ENCODE measurements around the gene C19orf25.

C19orf25 gene

DNA sequence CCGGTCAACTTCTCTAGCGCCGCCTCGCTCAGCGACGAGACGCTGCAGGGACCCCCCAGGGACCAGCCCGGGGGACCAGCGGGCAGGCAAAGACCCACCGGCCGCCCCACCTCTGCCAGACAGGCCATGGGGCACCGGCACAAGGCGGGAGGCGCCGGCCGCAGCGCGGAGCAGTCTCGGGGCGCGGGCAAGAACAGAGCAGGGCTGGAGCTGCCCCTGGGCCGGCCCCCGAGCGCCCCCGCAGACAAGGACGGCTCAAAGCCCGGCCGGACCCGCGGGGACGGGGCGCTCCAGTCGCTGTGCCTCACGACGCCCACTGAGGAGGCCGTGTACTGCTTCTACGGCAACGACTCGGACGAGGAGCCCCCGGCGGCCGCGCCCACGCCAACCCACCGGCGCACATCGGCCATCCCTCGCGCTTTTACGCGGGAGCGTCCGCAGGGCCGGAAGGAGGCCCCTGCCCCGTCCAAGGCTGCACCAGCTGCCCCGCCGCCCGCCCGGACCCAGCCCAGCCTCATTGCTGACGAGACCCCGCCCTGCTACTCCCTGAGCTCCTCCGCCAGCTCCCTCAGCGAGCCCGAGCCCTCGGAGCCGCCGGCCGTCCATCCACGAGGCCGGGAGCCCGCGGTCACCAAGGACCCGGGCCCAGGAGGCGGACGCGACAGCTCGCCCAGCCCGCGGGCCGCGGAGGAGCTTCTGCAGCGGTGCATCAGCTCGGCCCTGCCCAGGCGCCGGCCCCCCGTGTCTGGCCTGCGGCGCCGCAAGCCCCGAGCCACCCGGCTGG, 11.3 kb downstream of the C19orf25 start:
- no peak for DNase-seq

DNA sequence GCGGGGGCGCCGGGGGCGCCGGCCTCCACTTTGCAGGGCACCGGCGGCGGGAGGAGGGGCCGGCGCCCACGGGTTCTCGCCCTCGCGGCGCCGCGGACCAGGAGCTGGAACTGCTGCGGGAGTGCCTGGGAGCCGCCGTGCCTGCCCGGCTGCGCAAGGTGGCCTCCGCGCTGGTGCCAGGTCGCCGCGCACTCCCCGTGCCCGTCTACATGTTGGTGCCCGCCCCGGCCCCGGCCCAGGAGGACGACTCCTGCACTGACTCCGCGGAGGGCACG, 11.9 kb downstream of the C19orf25 start:
- no peak for DNase-seq

DNA sequence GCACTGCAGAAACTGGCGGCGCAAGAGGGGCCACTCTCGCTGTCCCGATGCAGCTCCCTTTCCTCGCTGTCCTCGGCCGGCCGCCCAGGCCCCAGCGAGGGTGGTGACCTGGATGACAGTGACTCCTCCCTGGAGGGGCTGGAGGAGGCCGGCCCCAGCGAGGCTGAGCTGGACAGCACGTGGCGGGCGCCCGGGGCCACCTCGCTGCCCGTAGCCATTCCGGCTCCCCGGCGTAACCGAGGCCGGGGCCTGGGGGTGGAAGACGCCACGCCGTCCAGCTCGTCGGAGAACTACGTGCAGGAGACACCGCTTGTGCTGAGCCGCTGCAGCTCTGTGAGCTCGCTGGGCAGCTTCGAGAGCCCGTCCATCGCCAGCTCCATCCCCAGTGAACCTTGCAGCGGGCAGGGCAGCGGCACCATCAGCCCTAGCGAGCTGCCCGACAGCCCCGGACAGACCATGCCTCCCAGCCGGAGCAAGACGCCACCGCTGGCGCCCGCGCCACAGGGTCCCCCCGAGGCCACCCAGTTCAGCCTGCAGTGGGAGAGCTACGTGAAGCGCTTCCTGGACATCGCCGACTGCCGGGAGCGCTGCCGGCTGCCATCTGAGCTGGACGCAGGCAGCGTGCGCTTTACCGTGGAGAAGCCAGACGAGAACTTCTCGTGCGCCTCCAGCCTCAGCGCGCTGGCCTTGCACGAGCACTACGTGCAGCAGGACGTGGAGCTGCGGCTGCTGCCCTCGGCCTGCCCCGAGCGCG, 12.4 kb downstream of the C19orf25 start:
- DNase-seq: no peak

DNA sequence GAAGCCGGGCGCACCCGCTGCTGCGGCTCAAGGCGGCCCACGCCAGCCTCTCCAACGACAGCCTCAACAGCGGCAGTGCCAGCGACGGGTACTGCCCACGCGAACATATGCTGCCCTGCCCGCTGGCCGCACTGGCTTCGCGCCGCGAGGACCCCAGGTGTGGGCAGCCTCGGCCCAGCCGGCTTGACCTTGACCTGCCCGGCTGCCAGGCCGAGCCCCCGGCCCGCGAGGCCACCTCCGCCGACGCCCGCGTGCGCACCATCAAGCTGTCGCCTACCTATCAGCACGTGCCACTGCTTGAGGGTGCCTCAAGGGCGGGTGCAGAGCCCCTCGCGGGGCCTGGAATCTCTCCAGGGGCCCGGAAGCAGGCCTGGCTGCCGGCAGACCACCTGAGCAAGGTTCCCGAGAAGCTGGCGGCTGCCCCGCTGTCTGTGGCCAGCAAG, 13.0 kb downstream of the C19orf25 start:
- no peak for DNase-seq

DNA sequence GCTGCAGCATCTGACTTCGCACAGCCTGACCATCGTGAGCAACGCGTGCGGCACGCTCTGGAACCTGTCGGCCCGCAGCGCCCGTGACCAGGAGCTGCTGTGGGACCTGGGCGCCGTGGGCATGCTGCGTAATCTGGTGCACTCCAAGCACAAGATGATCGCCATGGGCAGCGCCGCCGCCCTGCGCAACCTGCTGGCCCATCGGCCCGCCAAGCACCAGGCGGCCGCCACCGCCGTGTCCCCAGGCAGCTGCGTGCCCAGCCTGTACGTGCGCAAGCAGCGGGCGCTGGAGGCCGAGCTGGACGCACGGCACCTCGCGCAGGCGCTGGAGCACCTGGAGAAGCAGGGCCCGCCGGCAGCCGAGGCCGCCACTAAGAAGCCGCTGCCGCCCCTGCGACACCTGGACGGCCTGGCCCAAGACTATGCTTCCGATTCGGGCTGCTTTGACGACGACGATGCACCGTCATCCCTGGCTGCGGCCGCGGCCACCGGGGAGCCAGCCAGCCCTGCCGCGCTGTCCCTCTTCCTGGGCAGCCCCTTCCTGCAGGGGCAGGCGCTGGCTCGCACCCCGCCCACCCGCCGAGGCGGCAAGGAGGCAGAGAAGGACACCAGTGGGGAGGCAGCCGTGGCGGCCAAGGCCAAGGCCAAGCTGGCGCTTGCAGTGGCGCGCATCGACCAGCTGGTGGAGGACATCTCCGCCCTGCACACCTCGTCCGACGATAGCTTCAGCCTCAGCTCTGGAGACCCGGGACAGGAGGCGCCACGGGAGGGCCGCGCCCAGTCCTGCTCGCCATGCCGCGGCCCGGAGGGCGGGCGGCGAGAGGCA, 13.6 kb downstream of the C19orf25 start:
- DNase-seq: no peak

DNA sequence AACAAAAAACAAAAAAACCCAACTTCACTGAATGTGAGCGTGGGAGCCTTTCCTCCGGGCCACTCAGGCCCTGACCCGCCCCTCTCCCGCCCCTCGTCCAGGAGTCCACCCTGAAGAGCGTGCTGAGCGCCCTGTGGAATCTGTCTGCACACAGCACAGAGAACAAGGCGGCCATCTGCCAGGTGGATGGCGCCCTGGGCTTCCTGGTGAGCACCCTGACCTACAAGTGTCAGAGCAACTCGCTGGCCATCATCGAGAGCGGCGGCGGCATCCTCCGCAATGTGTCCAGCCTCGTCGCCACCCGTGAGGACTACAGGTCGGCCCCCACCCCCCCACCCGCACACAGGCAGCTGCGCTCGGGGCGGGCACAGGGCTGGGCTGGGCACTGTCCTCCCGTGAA, 17.2 kb downstream of the C19orf25 start:
- DNase-seq: no peak

DNA sequence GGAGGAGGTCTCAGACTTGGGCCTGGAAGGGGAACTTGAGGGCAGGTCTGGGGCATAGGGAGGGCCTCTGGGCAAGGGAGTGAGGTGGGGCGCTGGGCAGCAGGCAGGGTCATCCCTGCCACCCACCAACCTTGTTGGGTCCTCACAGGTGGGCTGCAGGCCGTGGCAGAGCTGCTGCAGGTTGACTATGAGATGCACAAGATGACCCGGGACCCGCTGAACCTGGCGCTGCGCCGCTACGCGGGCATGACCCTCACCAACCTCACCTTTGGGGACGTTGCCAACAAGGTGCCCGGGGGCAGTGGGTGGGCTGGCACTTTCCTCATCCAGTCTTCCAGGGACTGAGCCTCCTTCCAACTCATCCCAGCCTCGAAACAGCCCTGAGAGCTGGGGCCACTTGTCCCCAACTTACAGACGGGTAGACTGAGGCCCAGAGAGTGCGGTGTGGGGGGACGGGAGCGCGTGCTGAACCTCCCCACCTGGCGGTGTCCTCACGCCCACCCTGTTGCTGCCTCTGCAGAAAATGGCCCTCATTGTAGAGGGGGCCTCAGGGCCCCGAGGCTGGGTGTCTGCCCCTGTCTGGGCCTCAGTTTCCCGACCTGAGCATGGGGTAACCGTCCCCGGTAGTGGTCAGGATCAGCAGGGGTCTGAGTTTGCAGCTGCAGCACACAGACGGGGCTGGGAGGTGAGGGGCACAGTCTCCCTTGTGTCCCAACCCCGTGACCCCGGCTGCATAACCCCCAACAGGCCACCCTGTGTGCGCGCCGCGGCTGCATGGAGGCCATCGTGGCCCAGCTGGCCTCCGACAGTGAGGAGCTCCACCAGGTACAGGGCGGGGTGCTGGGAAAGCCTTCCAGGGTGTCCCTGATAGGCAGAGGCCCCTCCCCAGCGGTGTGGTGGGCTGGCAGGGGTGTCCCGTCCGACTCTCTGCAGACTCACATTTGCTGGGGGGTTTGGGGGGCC, 18.7 kb downstream of the C19orf25 start:
- DNase-seq: no peak

DNA sequence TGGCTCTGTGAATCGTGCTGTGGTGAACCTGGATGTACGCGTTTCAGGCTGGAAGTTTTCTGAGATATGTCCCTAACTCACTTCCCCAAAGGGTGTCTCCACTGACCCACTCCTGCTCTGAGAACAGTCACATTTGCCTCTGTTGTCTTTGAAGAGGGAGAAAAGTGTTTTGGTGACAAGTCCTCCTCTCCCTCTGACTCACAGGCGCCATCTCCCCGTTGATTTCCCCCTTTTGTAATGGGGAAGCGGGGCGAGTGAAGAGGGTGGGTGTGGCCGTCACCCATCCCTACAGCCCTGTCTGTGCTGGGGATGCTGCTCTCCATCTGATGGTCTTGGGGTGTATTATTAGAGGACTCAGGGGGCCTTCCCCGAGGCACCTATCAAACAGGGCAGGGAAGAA, 19.5 kb downstream of the C19orf25 start:
- peak in 1 of 56 donors; percentile 29 for DNase-seq

DNA sequence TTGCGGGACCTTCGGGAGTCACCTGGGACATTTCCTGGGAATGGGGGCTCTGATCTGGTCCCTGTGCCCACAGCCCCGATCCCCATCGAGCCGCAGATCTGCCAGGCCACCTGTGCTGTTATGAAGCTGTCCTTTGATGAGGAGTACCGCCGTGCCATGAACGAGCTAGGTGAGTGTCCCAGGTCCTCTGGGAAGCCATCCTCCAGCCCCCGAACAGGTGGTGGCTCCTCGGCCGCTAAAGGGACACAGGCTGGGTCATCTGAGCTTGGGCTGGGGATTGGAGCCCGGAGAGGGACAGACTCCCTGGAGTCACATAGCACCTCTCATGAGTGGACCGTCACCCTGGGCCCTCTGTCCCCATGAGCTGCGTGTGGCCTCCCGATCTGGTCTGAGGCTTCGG, 21.1 kb downstream of the C19orf25 start:
- DNase-seq: no peak

DNA sequence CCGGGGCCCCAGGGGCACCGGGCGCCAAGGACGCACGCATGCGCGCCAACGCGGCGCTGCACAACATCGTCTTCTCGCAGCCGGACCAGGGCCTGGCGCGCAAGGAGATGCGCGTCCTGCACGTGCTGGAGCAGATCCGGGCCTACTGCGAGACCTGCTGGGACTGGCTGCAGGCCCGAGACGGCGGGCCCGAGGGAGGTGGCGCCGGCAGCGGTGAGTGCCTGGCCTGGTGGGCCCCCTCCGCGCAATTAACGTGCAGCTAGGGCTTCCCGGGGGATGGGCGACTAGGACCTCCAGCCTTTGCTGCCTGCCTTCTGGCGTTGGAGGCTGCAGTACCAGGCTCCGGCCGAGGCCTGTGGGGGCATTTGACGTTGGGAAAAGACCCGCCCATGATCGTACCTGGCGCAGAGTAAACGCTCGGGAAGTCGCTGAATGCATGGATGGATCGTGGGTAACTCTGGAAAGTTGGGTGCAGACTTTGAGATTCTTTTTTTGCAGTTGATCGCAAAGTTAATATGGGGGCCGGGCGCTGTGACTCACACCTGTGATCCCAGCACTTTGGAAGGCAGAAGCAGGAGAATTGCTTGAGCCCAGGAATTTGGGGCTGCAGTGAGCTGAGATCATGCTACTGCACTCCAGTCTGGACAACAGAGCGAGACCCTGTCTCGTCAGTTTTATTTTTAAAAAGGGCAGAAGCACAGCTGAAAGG, 21.8 kb downstream of the C19orf25 start:
- peak in 1 of 56 donors; percentile 49 for DNase-seq

DNA sequence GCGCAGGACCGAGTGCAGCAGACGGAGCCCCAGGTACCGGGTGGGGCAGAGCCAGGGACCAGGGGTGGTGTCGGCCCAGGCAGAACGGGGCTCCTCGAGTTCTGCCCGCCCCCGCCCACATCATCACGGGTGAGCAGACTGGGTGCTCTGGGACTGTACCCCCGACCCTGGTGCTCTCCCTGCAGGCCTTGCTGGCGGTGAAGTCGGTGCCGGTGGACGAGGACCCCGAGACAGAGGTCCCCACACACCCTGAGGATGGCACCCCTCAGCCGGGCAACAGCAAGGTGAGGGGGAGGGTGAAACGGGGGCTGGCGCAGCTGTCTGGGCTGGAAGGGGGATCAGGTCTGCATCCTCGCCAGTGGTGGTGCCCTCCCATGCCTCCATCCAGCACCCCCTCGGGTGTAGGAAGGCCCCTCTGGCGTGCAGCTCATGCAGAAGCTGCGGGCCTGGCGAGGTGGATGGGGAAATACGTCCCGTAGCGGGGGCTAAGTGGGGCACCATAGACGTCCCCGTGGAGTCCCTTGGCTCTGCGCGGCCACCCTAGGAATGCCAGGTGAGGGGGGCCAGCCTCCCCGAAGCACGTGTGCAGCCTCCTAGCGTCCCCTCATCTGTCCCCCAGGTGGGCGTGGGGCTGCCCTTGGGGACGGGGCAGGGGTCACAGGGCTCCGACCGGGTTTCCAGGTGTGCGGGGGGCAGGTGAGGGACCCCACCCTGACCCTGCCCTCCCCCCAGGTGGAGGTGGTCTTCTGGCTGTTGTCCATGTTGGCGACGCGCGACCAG, 22.7 kb downstream of the C19orf25 start:
- no peak for DNase-seq

DNA sequence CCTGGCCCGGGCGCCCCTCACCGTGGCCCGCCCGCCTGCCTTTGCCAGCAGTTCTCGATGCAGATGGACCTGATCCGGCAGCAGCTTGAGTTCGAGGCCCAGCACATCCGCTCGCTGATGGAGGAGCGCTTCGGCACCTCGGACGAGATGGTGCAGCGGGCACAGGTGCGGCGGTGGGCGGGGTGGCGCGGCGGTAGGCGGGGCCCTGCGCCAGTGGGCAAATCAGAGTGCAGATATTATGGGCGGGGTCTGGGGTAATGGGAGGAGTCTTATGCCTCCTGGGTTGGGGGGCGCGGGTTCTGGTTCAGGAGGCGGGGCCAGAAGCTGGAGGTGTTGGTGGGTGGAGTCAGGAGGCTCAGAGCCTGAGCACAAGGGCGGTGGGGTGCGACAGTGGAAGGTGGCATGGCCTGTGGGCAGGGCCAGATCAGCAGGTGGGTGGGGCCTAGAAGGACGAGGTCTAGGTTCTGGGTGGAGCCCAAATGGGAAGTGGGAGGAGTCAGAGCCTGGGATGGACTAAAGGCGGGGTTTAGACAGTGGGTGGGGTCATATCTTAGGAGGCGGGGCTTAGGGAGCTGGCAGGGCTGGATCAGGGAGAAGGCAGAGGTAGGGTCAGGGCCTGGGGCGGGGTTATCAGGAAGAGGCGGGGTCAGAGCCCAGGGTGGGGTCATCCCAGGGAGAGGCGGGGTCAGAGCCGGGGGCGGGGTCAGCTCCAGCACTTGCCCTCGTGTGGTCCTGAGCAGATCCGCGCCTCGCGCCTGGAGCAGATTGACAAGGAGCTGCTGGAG, 23.5 kb downstream of the C19orf25 start:
- DNase-seq: peak in 19 of 56 donors; percentile 10 to 69 (median 35)

DNA sequence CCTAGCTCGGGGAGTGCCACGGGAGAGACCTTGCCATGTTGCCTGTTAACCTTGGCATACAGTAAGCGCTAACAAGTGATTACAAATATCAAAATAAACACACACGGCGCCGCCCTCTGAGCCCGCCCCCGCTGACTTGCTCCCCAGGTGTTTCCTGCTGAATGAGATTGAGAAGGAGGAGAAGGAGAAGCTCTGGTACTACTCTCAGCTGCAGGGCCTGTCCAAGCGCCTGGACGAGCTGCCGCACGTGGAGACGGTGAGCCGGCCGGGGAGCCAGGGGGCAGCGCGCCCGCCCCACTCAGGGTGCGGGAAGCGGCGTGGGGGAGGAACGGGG, 24.0 kb downstream of the C19orf25 start:
- no peak for DNase-seq

DNA sequence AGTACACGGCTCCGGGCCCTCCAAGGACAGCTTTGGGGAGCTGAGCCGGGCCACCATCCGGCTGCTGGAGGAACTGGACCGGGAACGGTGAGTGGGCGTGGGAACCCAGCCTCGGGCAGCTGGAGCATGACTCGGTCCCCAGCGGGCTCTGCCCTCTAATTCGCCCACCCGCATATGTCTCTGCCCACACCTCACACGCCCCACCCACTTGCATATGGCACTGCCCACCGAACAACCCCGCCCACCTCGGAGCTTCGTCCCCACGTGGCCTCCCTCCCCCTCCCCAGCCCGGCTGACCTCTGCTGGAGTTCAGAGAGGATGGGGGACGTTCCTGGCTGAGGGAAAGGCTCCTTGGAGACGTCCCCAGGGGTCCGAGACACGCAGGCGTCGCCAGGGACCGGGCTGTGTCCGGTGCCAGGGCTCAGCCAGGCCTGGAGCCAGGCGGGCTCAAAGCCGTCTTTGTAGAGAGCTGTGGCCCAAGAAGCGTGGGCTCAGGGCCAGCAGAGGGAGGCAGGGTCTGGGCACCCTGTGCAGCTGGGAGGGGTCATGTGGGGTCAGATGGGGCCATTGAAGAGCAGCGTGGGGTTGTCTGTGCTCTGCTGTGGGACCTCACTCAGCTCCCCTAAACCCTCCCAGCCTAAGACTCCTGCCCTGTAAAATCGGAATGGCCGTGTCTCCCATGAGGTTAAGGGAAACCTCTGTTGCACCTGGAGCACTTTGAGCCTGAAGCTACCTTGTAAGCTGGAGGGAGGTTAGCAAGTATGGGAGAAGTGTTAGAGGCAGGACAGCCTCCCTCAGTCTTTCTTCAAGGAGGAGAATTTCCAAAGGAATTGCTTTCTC, 25.3 kb downstream of the C19orf25 start:
- DNase-seq: peak; percentile 51 to 99 (median 93)

DNA sequence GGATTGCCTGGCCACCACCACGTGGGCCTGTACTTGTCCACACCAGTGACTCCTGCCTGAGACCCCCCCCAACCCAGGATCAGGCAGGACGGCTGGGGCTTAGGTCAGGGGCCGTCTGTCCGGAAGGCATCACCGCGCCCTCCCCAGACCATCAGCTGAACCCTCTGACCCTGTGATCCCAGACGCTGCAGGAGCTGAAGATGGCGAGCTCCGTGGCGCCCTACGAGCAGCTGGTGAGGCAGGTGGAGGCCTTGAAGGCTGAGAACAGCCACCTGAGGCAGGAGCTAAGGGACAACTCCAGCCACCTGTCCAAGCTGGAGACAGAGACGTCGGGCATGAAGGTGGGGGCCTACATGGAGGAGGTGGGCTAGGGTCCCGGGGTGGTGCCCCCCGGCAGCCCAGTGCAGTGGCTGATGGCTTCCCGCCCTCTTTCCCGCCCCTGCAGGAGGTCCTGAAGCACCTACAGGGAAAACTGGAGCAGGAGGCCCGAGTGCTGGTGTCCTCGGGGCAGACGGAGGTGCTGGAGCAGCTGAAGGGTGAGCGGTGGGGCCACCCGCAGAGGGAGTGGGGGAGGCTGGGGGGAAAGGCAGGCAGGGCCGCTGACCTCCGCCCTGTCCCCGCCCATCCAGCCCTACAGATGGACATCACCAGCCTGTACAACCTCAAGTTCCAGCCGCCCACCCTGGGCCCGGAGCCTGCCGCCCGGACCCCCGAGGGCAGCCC, 26.1 kb downstream of the C19orf25 start:
- peak in 4 of 56 donors; percentile 22 to 45 (median 40) for DNase-seq

DNA sequence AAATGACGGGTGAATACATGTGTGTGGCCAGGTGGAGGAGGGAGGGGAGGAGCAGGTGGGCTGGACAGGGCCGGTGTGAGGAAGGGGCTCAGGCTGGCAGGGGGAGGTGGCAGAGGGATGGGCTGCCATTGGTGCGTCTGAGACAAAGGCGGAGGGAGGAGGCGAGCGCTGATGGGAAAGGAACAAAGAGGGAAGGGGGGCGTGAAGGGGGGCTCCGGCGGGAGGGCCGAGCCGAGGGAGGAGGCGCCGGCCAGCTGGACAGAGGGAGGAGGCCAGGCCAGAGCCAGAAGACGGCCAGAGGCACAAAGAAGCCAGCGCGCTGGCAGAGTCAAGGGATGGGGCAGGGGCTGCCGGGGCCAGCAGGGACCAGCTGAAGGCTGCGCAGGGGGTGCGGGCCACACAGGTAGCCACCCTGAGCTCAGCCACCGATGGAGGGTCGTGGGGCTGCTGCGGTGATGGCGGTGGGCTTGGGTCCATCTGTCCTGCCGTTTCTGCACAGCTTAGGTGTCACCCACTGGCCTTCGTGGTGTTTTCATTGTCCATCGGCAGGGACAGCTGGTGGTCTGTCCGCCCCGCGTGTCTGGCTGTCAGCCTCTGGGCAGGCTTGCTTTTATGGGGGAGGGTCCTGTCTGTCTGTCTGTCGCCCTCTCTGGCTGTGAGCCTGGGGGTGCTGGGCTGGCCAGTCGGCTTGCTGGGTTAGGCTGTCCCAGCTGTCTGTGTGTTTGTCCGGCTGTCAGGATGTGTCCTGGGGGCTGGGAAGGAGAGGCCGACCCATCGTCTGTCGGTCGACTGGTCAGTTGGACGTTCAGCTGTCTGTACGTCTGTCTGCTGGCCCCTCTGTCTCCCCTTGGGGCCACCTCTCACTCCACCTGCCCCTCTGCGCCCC, 26.9 kb downstream of the C19orf25 start:
- peak in 53 of 56 donors; percentile 19 to 86 (median 72) for DNase-seq
